ENCODE data around the gene SLC25A21.

Gene SLC25A21

GRCh38 chr14:36947362-36947761 lies 225.0 kb downstream of the SLC25A21 start:
- Histone ChIP-seq H3K27ac (ENCODE audit: low read length) (no peak overlapping the region), H3K27me3 (replicated peaks; ENCODE audit: insufficient read depth, low read length) (no peaks in the 10 kb centered on the region), H3K9ac (ENCODE audit: low read length) (no peak overlapping the region), H3K79me2 (ENCODE audit: low read length) (no peaks in the 10 kb centered on the region), H3K9me3 (replicated peaks; ENCODE audit: insufficient read depth, low read length) (no peaks in the 10 kb centered on the region), H4K20me1 (ENCODE audit: insufficient read depth, low read length) (no peaks in the 10 kb centered on the region), H3K36me3 (replicated peaks; ENCODE audit: insufficient read depth, low read length) (no peaks in the 10 kb centered on the region), H2AFZ (ENCODE audit: low read length) (no peak overlapping the region), H3K4me3 (ENCODE audit: low read length) (no peak overlapping the region), H3K4me2 (ENCODE audit: low read depth, low read length) (no peak overlapping the region), H3F3A (ENCODE audit: insufficient read depth, low read length) (no peaks in the 10 kb centered on the region), H3K4me1 (ENCODE audit: low read length) (no peaks in the 10 kb centered on the region), H3K9me2 (replicated peaks; ENCODE audit: insufficient read depth, low read length) (no peaks in the 10 kb centered on the region)
- DNase-seq, result no peak
- no peak for TF ChIP-seq EZH2phosphoT487 (IDR thresholded peaks at IDR 0.05; ENCODE audit: low read length)

GRCh38 chr14:36946872-36947271 lies 225.5 kb downstream of the SLC25A21 start:
- H3K4me3 ChIP-seq (ENCODE audit: low read length), result no peak overlapping the region
- no peaks in the 10 kb centered on the region for H3K9me2 ChIP-seq (replicated peaks; ENCODE audit: insufficient read depth, low read length)
- H2AFZ ChIP-seq (ENCODE audit: low read length), result no peak overlapping the region
- no peak overlapping the region for H3K9ac ChIP-seq (ENCODE audit: low read length)
- DNase-seq, result no peak
- no peaks in the 10 kb centered on the region for H3K27me3 ChIP-seq (replicated peaks; ENCODE audit: insufficient read depth, low read length)
- no peaks in the 10 kb centered on the region for H3K79me2 ChIP-seq (ENCODE audit: low read length)
- no peaks in the 10 kb centered on the region for H4K20me1 ChIP-seq (ENCODE audit: insufficient read depth, low read length)
- TF ChIP-seq, protein P1, sequence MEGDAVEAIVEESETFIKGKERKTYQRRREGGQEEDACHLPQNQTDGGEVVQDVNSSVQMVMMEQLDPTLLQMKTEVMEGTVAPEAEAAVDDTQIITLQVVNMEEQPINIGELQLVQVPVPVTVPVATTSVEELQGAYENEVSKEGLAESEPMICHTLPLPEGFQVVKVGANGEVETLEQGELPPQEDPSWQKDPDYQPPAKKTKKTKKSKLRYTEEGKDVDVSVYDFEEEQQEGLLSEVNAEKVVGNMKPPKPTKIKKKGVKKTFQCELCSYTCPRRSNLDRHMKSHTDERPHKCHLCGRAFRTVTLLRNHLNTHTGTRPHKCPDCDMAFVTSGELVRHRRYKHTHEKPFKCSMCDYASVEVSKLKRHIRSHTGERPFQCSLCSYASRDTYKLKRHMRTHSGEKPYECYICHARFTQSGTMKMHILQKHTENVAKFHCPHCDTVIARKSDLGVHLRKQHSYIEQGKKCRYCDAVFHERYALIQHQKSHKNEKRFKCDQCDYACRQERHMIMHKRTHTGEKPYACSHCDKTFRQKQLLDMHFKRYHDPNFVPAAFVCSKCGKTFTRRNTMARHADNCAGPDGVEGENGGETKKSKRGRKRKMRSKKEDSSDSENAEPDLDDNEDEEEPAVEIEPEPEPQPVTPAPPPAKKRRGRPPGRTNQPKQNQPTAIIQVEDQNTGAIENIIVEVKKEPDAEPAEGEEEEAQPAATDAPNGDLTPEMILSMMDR (IDR thresholded peaks at IDR 0.05; ENCODE audit: low read length), result no peak
- TF ChIP-seq EZH2 (optimal IDR thresholded peaks at IDR 0.05; ENCODE audit: low read depth, low read length) (no peak), EZH2phosphoT487 (IDR thresholded peaks at IDR 0.05; ENCODE audit: low read length) (no peak)
- no peaks in the 10 kb centered on the region for H3F3A ChIP-seq (ENCODE audit: insufficient read depth, low read length)
- no peaks in the 10 kb centered on the region for H3K4me1 ChIP-seq (ENCODE audit: low read length)
- H3K36me3 ChIP-seq (replicated peaks; ENCODE audit: insufficient read depth, low read length), result no peaks in the 10 kb centered on the region
- no peaks in the 10 kb centered on the region for H3K9me3 ChIP-seq (replicated peaks; ENCODE audit: insufficient read depth, low read length)
- H3K4me2 ChIP-seq (ENCODE audit: low read depth, low read length), result no peak overlapping the region
- H3K27ac ChIP-seq (ENCODE audit: low read length), result no peak overlapping the region

GRCh38 chr14:36944307-36945010 lies 227.9 kb downstream of the SLC25A21 start:
- Histone ChIP-seq H2AFZ (ENCODE audit: low read length) (no peak overlapping the region), H3K4me1 (ENCODE audit: low read length) (no peaks in the 10 kb centered on the region), H3K4me2 (ENCODE audit: low read depth, low read length) (no peak overlapping the region), H3K79me2 (ENCODE audit: low read length) (no peaks in the 10 kb centered on the region), H3F3A (ENCODE audit: insufficient read depth, low read length) (no peaks in the 10 kb centered on the region), H3K9me3 (replicated peaks; ENCODE audit: insufficient read depth, low read length) (no peaks in the 10 kb centered on the region), H3K36me3 (replicated peaks; ENCODE audit: insufficient read depth, low read length) (no peaks in the 10 kb centered on the region), H3K27me3 (replicated peaks; ENCODE audit: insufficient read depth, low read length) (no peaks in the 10 kb centered on the region), H4K20me1 (ENCODE audit: insufficient read depth, low read length) (no peaks in the 10 kb centered on the region), H3K9me2 (replicated peaks; ENCODE audit: insufficient read depth, low read length) (no peaks in the 10 kb centered on the region), H3K27ac (ENCODE audit: low read length) (no peak overlapping the region), H3K9ac (ENCODE audit: low read length) (no peak overlapping the region), H3K4me3 (ENCODE audit: low read length) (no peak overlapping the region)
- no peak for DNase-seq
- TF ChIP-seq EZH2 (optimal IDR thresholded peaks at IDR 0.05; ENCODE audit: low read depth, low read length) (no peak), EZH2phosphoT487 (IDR thresholded peaks at IDR 0.05; ENCODE audit: low read length) (no peak)
- TF ChIP-seq, protein P1 (IDR thresholded peaks at IDR 0.05; ENCODE audit: low read length), result no peak

DNA sequence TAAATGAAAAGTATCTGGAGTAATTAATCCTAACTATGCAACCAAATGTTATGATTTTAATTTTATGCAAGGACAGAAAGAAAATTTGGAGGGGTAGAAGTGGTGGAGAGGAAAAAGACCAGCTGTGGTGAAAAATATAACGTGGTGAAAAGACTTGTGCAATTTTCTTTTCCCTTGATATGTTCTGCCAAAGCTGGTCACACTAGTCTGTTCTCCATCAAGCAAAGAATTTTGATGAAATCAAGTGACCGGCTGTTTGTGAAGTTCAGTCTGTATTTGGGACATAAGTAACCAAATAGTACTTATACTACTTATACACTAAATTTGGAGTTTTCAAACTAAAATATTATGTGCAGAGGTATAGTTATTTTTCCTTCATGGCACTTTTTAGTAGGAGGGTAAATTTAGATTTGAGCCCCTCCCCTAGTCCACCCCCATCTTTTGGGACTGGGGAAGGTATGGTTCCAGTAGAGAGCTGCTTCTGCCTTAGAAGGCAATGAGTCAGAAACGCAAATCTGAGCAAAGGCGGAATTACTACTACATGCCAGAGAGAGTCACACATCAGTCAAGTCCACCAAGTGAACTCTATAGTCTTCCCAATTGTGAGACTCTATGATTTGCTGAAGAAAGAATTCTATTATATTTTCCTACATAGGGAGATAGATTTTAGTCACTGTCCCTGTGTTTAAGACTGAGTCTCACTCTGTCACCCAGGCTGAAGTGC lies 229.7 kb downstream of the SLC25A21 start:
- DNase-seq, result no peak

More for the DNA sequence above, 229.7 kb downstream of the SLC25A21 start:
- no peak overlapping the region for H3K9ac ChIP-seq (ENCODE audit: low read length)
- no peaks in the 10 kb centered on the region for H3K36me3 ChIP-seq (replicated peaks; ENCODE audit: insufficient read depth, low read length)
- H3K9me2 ChIP-seq (replicated peaks; ENCODE audit: insufficient read depth, low read length), result no peaks in the 10 kb centered on the region
- H3K4me2 ChIP-seq (ENCODE audit: low read depth, low read length), result no peak overlapping the region
- no peaks in the 10 kb centered on the region for H3K27me3 ChIP-seq (replicated peaks; ENCODE audit: insufficient read depth, low read length)
- TF ChIP-seq EZH2 (optimal IDR thresholded peaks at IDR 0.05; ENCODE audit: low read depth, low read length), result no peak
- no peak for TF ChIP-seq EZH2phosphoT487 (IDR thresholded peaks at IDR 0.05; ENCODE audit: low read length)
- TF ChIP-seq, protein P1 (IDR thresholded peaks at IDR 0.05; ENCODE audit: low read length), result no peak
- no peaks in the 10 kb centered on the region for H3K9me3 ChIP-seq (replicated peaks; ENCODE audit: insufficient read depth, low read length)
- H4K20me1 ChIP-seq (ENCODE audit: insufficient read depth, low read length), result no peaks in the 10 kb centered on the region
- no peaks in the 10 kb centered on the region for H3K79me2 ChIP-seq (ENCODE audit: low read length)
- no peak overlapping the region for H2AFZ ChIP-seq (ENCODE audit: low read length)
- H3K27ac ChIP-seq (ENCODE audit: low read length), result no peak overlapping the region
- no peaks in the 10 kb centered on the region for H3F3A ChIP-seq (ENCODE audit: insufficient read depth, low read length)
- H3K4me1 ChIP-seq (ENCODE audit: low read length), result no peaks in the 10 kb centered on the region
- H3K4me3 ChIP-seq (ENCODE audit: low read length), result no peak overlapping the region

All from MM.1S (cell line).